Measurements from ENCODE around the gene KLK1. TPM values are rescaled to one million over a fixed set of nuclear protein-coding genes. Genes with fewer than 3 reads are reported as not detected.

Gene KLK1
- total and polyA plus RNA-seq, 2 of the 13 experiments (the other 11 are each of a cell fraction or from before 2014, with no cell fraction given): not detected

- TF ChIP-seq, protein P1, sequence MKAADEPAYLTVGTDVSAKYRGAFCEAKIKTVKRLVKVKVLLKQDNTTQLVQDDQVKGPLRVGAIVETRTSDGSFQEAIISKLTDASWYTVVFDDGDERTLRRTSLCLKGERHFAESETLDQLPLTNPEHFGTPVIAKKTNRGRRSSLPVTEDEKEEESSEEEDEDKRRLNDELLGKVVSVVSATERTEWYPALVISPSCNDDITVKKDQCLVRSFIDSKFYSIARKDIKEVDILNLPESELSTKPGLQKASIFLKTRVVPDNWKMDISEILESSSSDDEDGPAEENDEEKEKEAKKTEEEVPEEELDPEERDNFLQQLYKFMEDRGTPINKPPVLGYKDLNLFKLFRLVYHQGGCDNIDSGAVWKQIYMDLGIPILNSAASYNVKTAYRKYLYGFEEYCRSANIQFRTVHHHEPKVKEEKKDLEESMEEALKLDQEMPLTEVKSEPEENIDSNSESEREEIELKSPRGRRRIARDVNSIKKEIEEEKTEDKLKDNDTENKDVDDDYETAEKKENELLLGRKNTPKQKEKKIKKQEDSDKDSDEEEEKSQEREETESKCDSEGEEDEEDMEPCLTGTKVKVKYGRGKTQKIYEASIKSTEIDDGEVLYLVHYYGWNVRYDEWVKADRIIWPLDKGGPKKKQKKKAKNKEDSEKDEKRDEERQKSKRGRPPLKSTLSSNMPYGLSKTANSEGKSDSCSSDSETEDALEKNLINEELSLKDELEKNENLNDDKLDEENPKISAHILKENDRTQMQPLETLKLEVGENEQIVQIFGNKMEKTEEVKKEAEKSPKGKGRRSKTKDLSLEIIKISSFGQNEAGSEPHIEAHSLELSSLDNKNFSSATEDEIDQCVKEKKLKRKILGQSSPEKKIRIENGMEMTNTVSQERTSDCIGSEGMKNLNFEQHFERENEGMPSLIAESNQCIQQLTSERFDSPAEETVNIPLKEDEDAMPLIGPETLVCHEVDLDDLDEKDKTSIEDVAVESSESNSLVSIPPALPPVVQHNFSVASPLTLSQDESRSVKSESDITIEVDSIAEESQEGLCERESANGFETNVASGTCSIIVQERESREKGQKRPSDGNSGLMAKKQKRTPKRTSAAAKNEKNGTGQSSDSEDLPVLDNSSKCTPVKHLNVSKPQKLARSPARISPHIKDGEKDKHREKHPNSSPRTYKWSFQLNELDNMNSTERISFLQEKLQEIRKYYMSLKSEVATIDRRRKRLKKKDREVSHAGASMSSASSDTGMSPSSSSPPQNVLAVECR (CRISPR knock-in tag; IDR thresholded peaks at IDR 0.05; ENCODE audit: borderline replicate concordance): peak; percentile 58
- no peak for TF ChIP-seq ZNF552 (CRISPR knock-in tag; IDR thresholded peaks at IDR 0.05; ENCODE audit: borderline replicate concordance)
- TF ChIP-seq RBFOX2 (IDR thresholded peaks at IDR 0.05; ENCODE audit: low read depth, low read length): 0 out of 2 replicates have a peak, but pooled peaks have one; percentile 17
- no peak for TF ChIP-seq NCOA5 (CRISPR knock-in tag; IDR thresholded peaks at IDR 0.05)
- peak; percentile 43 for TF ChIP-seq CBX1 (IDR thresholded peaks at IDR 0.05; ENCODE audit: low read depth)
- TF ChIP-seq ZNF3 (CRISPR knock-in tag; IDR thresholded peaks at IDR 0.05): no peak
- no peak for TF ChIP-seq DMTF1 (CRISPR knock-in tag; IDR thresholded peaks at IDR 0.05)
- no peak for TF ChIP-seq GFI1 (CRISPR knock-in tag; IDR thresholded peaks at IDR 0.05; ENCODE audit: borderline replicate concordance)
- TF ChIP-seq ZNF841 (CRISPR knock-in tag; IDR thresholded peaks at IDR 0.05; ENCODE audit: borderline replicate concordance): no peak
- TF ChIP-seq, protein P2, sequence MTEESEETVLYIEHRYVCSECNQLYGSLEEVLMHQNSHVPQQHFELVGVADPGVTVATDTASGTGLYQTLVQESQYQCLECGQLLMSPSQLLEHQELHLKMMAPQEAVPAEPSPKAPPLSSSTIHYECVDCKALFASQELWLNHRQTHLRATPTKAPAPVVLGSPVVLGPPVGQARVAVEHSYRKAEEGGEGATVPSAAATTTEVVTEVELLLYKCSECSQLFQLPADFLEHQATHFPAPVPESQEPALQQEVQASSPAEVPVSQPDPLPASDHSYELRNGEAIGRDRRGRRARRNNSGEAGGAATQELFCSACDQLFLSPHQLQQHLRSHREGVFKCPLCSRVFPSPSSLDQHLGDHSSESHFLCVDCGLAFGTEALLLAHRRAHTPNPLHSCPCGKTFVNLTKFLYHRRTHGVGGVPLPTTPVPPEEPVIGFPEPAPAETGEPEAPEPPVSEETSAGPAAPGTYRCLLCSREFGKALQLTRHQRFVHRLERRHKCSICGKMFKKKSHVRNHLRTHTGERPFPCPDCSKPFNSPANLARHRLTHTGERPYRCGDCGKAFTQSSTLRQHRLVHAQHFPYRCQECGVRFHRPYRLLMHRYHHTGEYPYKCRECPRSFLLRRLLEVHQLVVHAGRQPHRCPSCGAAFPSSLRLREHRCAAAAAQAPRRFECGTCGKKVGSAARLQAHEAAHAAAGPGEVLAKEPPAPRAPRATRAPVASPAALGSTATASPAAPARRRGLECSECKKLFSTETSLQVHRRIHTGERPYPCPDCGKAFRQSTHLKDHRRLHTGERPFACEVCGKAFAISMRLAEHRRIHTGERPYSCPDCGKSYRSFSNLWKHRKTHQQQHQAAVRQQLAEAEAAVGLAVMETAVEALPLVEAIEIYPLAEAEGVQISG (CRISPR knock-in tag; IDR thresholded peaks at IDR 0.05): peak; percentile 53
- TF ChIP-seq NFE2 (CRISPR knock-in tag; IDR thresholded peaks at IDR 0.05): no peak
- no peak for TF ChIP-seq HOXD1 (CRISPR knock-in tag; IDR thresholded peaks at IDR 0.05)
- no peak for TF ChIP-seq ELF3 (CRISPR knock-in tag; IDR thresholded peaks at IDR 0.05)
- TF ChIP-seq KAT8 (CRISPR knock-in tag; IDR thresholded peaks at IDR 0.05): no peak
- no peak for TF ChIP-seq ZNF746 (CRISPR knock-in tag; IDR thresholded peaks at IDR 0.05)
Observed at GRCh38 chr19:50835785-50836542, 12.4 kb upstream of the KLK1 start (continued).

Data from HepG2 (cell line).